ENCODE measurements around the gene PSMG3. TPM values are rescaled to one million over a fixed set of nuclear protein-coding genes. Genes with fewer than 3 reads are reported as not detected.

PSMG3 gene, protein sequence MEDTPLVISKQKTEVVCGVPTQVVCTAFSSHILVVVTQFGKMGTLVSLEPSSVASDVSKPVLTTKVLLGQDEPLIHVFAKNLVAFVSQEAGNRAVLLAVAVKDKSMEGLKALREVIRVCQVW
- total RNA-seq = 10 to 100 TPM; 29.3 to 35.0 TPM
- long read RNA-seq, transcript PSMG3-202 (2 exons, 1,391 nt) = major isoform, 22 of 33 reads
- long read RNA-seq, transcript PSMG3-203 (3 exons, 774 nt) = minor isoform, 6 of 33 reads
- long read RNA-seq, partial matches to known transcripts = 0 of 33 reads
- long read RNA-seq, other reads (novel, unspliced or antisense) = 3 of 33 reads

DNA sequence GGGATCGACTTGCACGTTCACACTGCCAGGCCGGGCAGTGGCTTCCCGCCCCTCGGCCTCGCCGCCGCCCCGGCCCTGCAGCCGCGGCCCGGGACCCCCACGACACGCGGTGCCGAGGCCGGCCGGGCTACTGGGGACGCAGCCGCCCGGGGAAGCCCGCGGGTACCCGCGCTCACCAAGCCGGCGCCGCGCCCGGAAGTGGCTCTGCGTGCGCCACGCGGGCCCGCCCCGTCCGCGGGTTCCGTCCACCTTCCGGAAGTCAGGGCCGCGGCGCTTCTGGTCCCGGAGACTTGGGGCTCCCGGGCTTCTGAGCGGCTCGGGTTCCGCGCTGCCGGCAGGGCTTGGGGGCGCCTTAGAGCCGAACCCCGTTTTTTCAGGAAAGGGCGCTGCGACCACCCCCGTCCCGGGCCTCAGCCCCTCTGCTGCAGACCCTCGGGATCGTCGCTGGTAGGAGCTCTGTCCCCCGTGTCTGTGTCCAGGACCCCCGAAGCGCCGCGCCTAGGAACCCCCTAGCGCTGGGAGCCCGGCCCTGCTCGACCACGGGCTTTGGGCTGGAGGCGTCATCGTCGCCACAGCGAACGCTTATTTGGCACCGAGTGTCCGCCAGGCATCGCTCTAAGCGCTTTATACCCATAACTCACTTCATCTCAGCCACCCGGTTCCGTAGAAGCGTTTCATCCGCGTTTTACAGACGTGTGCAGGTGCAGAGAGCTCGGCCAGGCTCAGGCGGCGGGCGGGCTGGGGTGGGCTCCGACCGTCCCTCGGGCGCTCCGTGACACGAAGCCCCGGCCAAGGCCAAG lies at the start of gene PSMG3:
PSMG3 (minus strand) TSS at position 200 of the 800 bp plus-strand sequence. CDS start 693 bp downstream, outside the sequence.
- intact Hi-C loops (cut with DNase I, micrococcal nuclease) = no loop called here
- peak; percentile 90 to 96 for DNase-seq

GRCh38 chr7:1618475-1618874 lies 48.6 kb upstream of the PSMG3 start:
- ATAC-seq (no peak), DNase-seq (no peak)
- intact Hi-C loops (cut with DNase I, micrococcal nuclease) = no loop called here

More for the DNA sequence above, at the start of gene PSMG3:
- ATAC-seq = peak; percentile 68

DNA sequence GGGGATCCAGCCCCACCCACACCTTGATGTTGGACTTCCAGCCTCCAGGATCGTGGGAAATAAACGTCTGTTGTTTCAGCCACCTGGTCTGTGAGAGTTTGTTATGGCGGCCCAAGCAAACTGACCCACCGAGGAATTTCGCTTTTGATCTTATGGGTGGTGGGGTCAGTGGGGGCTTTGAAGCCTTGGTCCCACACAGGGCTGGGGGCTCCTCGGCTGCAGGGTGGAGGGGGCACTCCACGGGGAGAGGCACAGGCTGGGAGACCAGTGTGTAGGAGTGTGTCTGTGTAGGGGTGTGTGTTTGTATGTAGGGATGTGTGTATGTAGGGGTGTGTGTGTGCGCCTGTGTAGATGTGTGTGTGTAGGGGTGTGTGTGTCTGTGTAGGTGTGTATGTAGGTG lies 48.1 kb upstream of the PSMG3 start:
- DNase-seq (no peak), ATAC-seq (no peak)
- intact Hi-C loops (cut with DNase I, micrococcal nuclease) = no loop called here

GRCh38 chr7:1616741-1617140 lies 46.9 kb upstream of the PSMG3 start:
- DNase-seq (no peak), ATAC-seq (no peak)
- intact Hi-C loops (cut with DNase I, micrococcal nuclease) = no loop called here

DNA sequence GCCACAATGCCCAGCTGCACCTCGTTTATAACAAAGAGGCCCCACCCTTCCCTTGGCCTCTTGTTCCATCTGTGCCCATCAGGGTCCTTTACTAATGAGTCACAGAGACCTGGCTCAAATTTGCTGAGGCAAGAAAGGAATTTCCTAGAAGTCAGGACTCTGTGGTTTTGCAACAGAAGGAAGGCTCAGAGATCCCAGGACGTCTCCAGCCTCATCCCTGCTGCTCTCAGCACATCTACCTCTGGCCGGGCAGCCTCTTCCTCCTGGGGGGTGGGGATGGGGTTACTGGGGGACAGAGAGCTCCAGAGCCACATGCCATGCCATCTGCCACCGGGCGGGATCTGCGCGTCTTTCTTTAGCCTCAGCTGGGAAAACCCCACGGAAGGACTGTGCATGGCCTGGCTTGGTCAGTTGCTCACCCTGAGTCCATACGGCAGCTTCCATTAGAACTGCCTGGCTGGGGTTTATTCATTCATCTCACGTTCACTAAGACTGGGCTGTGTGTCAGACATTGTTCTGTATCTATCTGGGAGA lies 41.9 kb upstream of the PSMG3 start:
- ATAC-seq = peak; percentile 41
- intact Hi-C loops (cut with DNase I, micrococcal nuclease) = no loop called here

DNA sequence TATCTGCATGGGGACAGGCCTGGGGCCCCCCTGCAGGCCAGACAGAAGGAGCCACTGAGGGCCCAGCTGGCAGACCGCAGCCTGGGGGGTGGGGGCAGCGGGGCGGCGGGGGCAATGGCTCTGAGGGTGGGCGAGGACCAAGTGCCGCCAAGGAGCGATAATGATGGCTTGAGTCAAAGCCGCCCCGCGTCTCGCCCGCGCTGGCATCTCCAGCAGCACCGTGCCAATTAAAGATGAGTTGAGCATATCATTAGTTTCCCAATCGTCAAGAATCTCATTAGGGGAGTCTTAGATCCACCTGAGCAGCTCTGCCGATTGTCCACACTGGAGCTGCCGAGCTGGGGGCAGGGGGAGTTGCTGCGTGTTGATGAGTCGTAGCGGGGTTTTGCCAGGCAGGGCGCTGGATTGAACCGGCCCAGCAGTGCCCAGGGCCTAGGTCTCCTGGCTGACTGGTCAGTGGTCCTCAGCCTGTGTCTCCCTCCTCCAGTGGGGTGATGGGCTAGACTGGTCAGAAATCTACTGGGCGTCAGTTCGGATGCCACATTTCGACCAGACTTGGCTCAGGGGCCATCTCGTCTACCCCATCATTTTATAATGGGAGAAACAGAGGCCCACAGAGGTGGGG lies 41.0 kb upstream of the PSMG3 start:
- ATAC-seq (no peak), DNase-seq (no peak)
- intact Hi-C loops (cut with DNase I, micrococcal nuclease) = no loop called here

More for the DNA sequence above, 41.9 kb upstream of the PSMG3 start:
- no peak for DNase-seq

GRCh38 chr7:1610013-1610677 lies 40.3 kb upstream of the PSMG3 start:
- no peak for DNase-seq
- intact Hi-C loops (cut with DNase I, micrococcal nuclease) = no loop called here
- ATAC-seq = no peak

DNA sequence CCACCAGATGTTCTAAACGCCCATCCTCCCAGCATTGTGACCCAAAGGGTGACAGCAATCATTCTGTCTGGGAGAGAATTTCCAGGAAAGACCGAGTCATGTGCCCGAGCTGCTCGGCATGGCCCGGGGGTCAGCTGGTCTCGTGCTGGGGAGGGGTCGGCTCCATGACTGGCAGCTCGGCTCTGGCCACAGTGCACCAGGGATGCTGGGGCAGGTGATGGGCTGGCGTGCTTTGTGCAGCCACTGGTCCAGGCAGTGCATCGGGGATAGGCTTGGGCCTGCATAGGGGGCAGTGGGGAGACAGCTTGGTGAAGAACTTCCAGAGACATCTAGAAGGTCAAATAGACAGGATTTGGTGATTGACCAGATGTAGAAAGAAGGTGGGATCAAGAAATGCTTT lies 39.2 kb upstream of the PSMG3 start:
- DNase-seq (no peak), ATAC-seq (no peak)
- intact Hi-C loops (cut with DNase I, micrococcal nuclease) = no loop called here

- DNase-seq (no peak), ATAC-seq (no peak)
- intact Hi-C loops (cut with DNase I, micrococcal nuclease) = no loop called here
Observed at GRCh38 chr7:1608318-1608717, 38.5 kb upstream of the PSMG3 start.

- peak; percentile 36 for ATAC-seq
Observed at GRCh38 chr7:1607696-1608095, 37.9 kb upstream of the PSMG3 start.

GRCh38 chr7:1607001-1607400 lies 37.2 kb upstream of the PSMG3 start:
- no peak for DNase-seq
- ATAC-seq = no peak
- intact Hi-C loops (cut with DNase I, micrococcal nuclease) = no loop called here

More at GRCh38 chr7:1607696-1608095, 37.9 kb upstream of the PSMG3 start:
- no peak for DNase-seq
- intact Hi-C loops (cut with DNase I, micrococcal nuclease) = no loop called here

DNA sequence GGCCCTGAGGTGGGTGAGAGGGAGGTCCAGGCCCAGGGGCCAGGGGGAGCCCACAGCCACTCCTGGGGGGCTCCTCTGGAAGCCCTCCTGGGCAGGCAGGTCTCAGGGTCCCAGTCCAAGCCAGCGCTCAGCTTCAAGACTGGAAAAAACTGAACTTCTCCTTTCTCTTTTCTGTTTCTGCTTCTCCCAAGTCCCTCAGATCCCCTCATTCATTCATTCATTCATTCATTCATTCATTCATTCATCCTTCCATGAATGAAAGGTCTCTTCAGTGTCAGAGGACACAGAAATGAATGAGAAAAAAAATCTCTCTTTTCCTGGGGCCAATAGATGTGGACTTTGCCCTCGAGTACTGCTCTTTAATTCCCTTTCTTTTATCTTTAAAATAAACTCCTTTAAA lies 34.6 kb upstream of the PSMG3 start:
- no peak for DNase-seq
- intact Hi-C loops (cut with DNase I, micrococcal nuclease) = no loop called here
- no peak for ATAC-seq

GRCh38 chr7:1603346-1604225 lies 33.8 kb upstream of the PSMG3 start:
- intact Hi-C loops (cut with DNase I, micrococcal nuclease) = no loop called here
- ATAC-seq (no peak), DNase-seq (no peak)

DNA sequence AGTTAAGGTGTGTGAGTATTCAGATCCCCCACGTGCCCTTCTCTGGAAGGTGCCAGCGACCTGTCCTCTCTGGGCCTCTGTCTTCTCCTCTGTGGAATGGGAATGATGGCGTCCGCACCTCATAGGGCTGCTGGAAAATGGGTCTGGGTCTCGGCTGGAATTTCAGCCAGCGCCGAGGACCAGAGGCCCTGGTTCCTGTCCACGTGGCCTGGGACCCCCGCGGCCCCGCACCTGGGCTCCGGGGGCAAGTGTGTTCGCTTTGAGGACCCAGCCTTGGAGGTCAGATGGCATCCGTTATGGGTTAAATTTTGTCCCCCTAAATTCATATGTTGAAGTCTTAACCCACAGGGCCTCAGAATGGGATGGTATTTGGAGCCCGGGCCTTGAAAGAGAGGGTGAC lies 32.6 kb upstream of the PSMG3 start:
- DNase-seq = no peak
- no peak for ATAC-seq
- intact Hi-C loops (cut with DNase I, micrococcal nuclease) = no loop called here

DNA sequence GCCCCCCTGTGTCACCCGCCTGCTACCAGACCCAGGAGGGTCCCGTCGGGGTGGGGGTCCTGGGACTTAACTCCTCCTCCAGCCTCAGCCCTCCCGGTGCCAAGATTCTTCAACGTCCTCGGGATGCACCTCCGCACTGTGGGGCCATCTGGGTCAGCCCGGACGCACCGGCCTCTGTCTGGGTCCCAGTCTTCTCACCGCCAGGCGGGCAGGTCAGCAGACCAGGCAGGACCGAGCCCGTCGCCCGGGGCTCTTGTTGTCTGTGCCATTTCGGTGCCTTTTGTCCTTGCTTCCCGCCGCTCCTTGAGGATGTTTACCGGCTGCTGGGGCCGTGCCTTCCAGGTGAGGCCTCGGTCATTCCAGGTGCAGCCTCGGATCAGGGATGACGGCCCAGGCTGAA lies 32.1 kb upstream of the PSMG3 start:
- DNase-seq (no peak), ATAC-seq (no peak)
- intact Hi-C loops (cut with DNase I, micrococcal nuclease) = no loop called here

GRCh38 chr7:1599640-1600395 lies 30.0 kb upstream of the PSMG3 start:
- no peak for ATAC-seq
- intact Hi-C loops (cut with DNase I, micrococcal nuclease) = no loop called here
- DNase-seq = no peak

DNA sequence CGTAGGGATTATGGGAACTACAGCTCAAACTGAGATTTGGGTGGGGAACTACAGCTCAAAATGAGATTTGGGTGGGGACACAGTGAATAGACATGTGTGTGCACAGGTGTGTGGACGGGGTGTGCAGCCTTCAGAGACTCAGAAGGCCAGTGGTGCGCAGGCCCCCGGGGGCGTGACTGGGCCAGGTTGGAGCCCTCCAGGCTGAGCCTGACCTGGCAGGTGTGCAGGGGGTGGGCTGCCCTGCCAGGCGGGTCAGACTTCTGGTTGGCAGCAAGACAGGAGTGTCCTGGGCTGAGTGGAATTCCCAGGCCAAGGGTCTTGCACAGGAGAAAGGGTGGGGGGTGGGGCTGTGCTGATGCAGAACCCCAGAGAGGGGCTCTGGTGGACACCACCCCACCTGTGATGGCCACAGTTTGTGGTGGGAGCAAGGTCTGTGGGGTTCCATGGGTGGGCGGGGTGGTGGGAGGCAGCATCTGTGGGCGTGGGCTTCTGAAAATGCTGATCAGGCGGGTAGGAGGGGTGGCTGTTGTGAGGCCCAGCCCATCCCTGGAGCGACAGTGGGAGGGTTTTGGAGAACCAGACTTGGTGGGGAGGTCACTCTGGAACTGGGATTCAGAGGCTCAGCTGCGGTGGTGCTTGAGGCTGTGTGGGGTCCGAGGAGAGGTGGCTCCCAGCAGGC lies 29.3 kb upstream of the PSMG3 start:
- ATAC-seq (no peak), DNase-seq (no peak)
- intact Hi-C loops (cut with DNase I, micrococcal nuclease) = no loop called here

Data from left colon (tissue), 2 donors.